Kidney capillary endothelial cell (primary cell): ENCODE results near the gene DNHD1.

ENCODE experiments used
- DNase-seq: peaks from one replicate; pipeline ENCODE4 v3.0.0-alpha.2; 2018; ENCODE audit warnings: low spot score

The DNHD1 gene

GRCh38 chr11:6538456-6538855 lies 41.4 kb downstream of the DNHD1 start:
- no peak for DNase-seq

GRCh38 chr11:6538945-6539344 lies 41.9 kb downstream of the DNHD1 start:
- DNase-seq, result no peak

GRCh38 chr11:6539748-6540268 lies 42.7 kb downstream of the DNHD1 start:
- DNase-seq, result no peak

- DNase-seq, result no peak
Measured at GRCh38 chr11:6541356-6541755, 44.3 kb downstream of the DNHD1 start.

- DNase-seq, result no peak
Measured at GRCh38 chr11:6542727-6543126, 45.6 kb downstream of the DNHD1 start.

- DNase-seq, result no peak
Measured at GRCh38 chr11:6544921-6545850, 48.1 kb downstream of the DNHD1 start.

- no peak for DNase-seq
Measured at GRCh38 chr11:6545917-6546605, 49.0 kb downstream of the DNHD1 start.

GRCh38 chr11:6546735-6547134 lies 49.7 kb downstream of the DNHD1 start:
- DNase-seq, result no peak

- DNase-seq, result no peak
Measured at GRCh38 chr11:6547177-6547576, 50.1 kb downstream of the DNHD1 start.

GRCh38 chr11:6548121-6548520 lies 51.0 kb downstream of the DNHD1 start:
- no peak for DNase-seq

- no peak for DNase-seq
Measured at GRCh38 chr11:6548641-6549040, 51.6 kb downstream of the DNHD1 start.

GRCh38 chr11:6553634-6554033 lies 56.6 kb downstream of the DNHD1 start:
- DNase-seq, result no peak

- DNase-seq, result no peak
Measured at GRCh38 chr11:6554828-6555706, 58.0 kb downstream of the DNHD1 start.

GRCh38 chr11:6556139-6556949 lies 59.3 kb downstream of the DNHD1 start:
- no peak for DNase-seq

GRCh38 chr11:6557063-6557462 lies 60.0 kb downstream of the DNHD1 start:
- DNase-seq, result no peak

GRCh38 chr11:6557761-6558674 lies 60.9 kb downstream of the DNHD1 start:
- DNase-seq, result no peak

GRCh38 chr11:6559369-6559768 lies 62.3 kb downstream of the DNHD1 start:
- no peak for DNase-seq

- no peak for DNase-seq
Measured at GRCh38 chr11:6561288-6561687, 64.2 kb downstream of the DNHD1 start.

GRCh38 chr11:6563121-6563619 lies 66.1 kb downstream of the DNHD1 start:
- DNase-seq, result no peak

GRCh38 chr11:6563667-6564066 lies 66.6 kb downstream of the DNHD1 start:
- DNase-seq, result no peak
